MM.1S (cell line): ENCODE results near the gene JMJD6.

ENCODE experiments used
- DNase-seq: peaks from one replicate; pipeline ENCODE4 v3.0.0-alpha.2; 2015
- H2AFZ ChIP-seq: fragments of 300-600 bp; sonication (generic); 2 replicates; pipeline ENCODE4 v1.6.0; 2016; ENCODE audit warnings: antibody characterized with exemption, low read length
- H3F3A ChIP-seq: fragments of 300-600 bp; sonication (generic); 2 replicates; pipeline ENCODE4 v1.6.1; 2016; ENCODE audit warnings: mild to moderate bottlenecking, antibody characterized with exemption, low read length, moderate library complexity, mixed read lengths; ENCODE audit not compliant: insufficient read depth
- H3K27ac ChIP-seq: fragments of 300-600 bp; sonication (generic); 2 replicates; pipeline ENCODE4 v1.5.1; 2016; ENCODE audit warnings: mild to moderate bottlenecking, low read length
- H3K27me3 ChIP-seq: fragments of 300-600 bp; sonication (generic); replicated peaks from 2 replicates; pipeline ENCODE4 v1.6.0; 2016; ENCODE audit warnings: low read length; ENCODE audit not compliant: insufficient read depth
- H3K36me3 ChIP-seq: fragments of 300-600 bp; sonication (generic); replicated peaks from 2 replicates; pipeline ENCODE4 v1.6.1; 2016; ENCODE audit warnings: mild to moderate bottlenecking, low read length, mixed read lengths; ENCODE audit not compliant: insufficient read depth
- H3K4me1 ChIP-seq: fragments of 300-600 bp; sonication (generic); 2 replicates; pipeline ENCODE4 v1.6.1; 2016; ENCODE audit warnings: low read length, mixed read lengths
- H3K4me2 ChIP-seq: fragments of 300-600 bp; sonication (generic); 2 replicates; pipeline ENCODE4 v1.6.0; 2016; ENCODE audit warnings: low read depth, low read length
- H3K4me3 ChIP-seq: fragments of 300-600 bp; sonication (generic); 2 replicates; pipeline ENCODE4 v1.5.1; 2016; ENCODE audit warnings: low read length, mixed read lengths
- H3K79me2 ChIP-seq: fragments of 300-600 bp; sonication (generic); 2 replicates; pipeline ENCODE4 v1.6.1; 2016; ENCODE audit warnings: mixed run types, low read length, mixed read lengths
- H3K9ac ChIP-seq: fragments of 300-600 bp; sonication (generic); 2 replicates; pipeline ENCODE4 v1.6.1; 2016; ENCODE audit warnings: low read length, mixed read lengths
- H3K9me2 ChIP-seq: fragments of 300-600 bp; sonication (generic); replicated peaks from 2 replicates; pipeline ENCODE4 v1.6.1; 2016; ENCODE audit warnings: mild to moderate bottlenecking, low read length, mixed read lengths; ENCODE audit not compliant: insufficient read depth
- H3K9me3 ChIP-seq: fragments of 300-600 bp; sonication (generic); replicated peaks from 2 replicates; pipeline ENCODE4 v1.6.1; 2016; ENCODE audit warnings: mild to moderate bottlenecking, low read length, mixed read lengths; ENCODE audit not compliant: insufficient read depth
- H4K20me1 ChIP-seq: fragments of 300-600 bp; sonication (generic); 2 replicates; pipeline ENCODE4 v1.6.1; 2016; ENCODE audit warnings: mild to moderate bottlenecking, low read length, moderate library complexity, mixed read lengths; ENCODE audit not compliant: insufficient read depth
- EZH2 ChIP-seq: fragments of 300-600 bp; sonication (generic); optimal IDR thresholded peaks from 2 replicates; pipeline ENCODE3; 2017; ENCODE audit warnings: low read depth, mild to moderate bottlenecking, antibody characterized with exemption, low read length, mixed read lengths
- EZH2phosphoT487 ChIP-seq: fragments of 300-600 bp; sonication (generic); IDR thresholded peaks from 2 replicates; pipeline ENCODE4 v1.6.1; 2018; ENCODE audit warnings: antibody characterized with exemption, low read length
- TF ChIP-seq, protein P1 (sequence below): fragments of 300-600 bp; sonication (generic); IDR thresholded peaks from 2 replicates; pipeline ENCODE4 v1.5.1; 2016; ENCODE audit warnings: antibody characterized with exemption, low read length, mixed read lengths

JMJD6 gene

DNA sequence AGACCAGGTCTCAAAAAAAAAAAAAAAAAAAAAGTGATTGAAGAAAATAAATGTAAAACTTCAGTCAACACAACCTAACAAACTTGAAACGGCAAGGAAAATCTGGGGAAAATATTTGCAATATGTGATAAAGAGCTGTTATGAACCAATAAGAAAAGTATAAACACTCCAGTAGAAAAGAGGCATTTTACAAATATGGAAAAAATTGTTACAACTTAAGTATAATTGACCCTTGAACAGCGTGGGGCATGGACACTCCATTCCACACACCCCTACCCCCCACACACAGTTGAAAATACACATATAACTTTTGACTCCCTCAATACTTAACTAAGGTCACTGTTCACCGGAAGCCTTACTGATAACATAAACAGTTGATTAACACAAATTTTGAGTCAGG is 32.2 kb upstream of the JMJD6 start:
- H3F3A ChIP-seq: no peaks in the 10 kb centered on the region
- DNase-seq: no peak
- H3K4me1 ChIP-seq: peaks cover 2% of the 10 kb centered on the region; the same call in 1 of the 2 replicates
- no peak overlapping the region for H2AFZ ChIP-seq
- no peaks in the 10 kb centered on the region for H3K9me2 ChIP-seq
- no peaks in the 10 kb centered on the region for H4K20me1 ChIP-seq
- no peaks in the 10 kb centered on the region for H3K9me3 ChIP-seq
- no peaks in the 10 kb centered on the region for H3K27me3 ChIP-seq
- TF ChIP-seq EZH2phosphoT487: no peak
- TF ChIP-seq EZH2: no peak
- TF ChIP-seq, protein P1, sequence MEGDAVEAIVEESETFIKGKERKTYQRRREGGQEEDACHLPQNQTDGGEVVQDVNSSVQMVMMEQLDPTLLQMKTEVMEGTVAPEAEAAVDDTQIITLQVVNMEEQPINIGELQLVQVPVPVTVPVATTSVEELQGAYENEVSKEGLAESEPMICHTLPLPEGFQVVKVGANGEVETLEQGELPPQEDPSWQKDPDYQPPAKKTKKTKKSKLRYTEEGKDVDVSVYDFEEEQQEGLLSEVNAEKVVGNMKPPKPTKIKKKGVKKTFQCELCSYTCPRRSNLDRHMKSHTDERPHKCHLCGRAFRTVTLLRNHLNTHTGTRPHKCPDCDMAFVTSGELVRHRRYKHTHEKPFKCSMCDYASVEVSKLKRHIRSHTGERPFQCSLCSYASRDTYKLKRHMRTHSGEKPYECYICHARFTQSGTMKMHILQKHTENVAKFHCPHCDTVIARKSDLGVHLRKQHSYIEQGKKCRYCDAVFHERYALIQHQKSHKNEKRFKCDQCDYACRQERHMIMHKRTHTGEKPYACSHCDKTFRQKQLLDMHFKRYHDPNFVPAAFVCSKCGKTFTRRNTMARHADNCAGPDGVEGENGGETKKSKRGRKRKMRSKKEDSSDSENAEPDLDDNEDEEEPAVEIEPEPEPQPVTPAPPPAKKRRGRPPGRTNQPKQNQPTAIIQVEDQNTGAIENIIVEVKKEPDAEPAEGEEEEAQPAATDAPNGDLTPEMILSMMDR: no peak
- no peak overlapping the region for H3K4me3 ChIP-seq
- H3K36me3 ChIP-seq: peaks cover 3% of the 10 kb centered on the region; the same call in 1 of the 2 replicates
- H3K27ac ChIP-seq: no peak overlapping the region
- H3K9ac ChIP-seq: no peak overlapping the region
- no peak overlapping the region for H3K4me2 ChIP-seq
- no peaks in the 10 kb centered on the region for H3K79me2 ChIP-seq

GRCh38 chr17:76757256-76757655 is 30.9 kb upstream of the JMJD6 start:
- no peaks in the 10 kb centered on the region for H4K20me1 ChIP-seq
- no peaks in the 10 kb centered on the region for H3K79me2 ChIP-seq
- H3K9me2 ChIP-seq: no peaks in the 10 kb centered on the region
- H3F3A ChIP-seq: no peaks in the 10 kb centered on the region
- peaks cover 3% of the 10 kb centered on the region; the same call in 1 of the 2 replicates for H3K36me3 ChIP-seq
- TF ChIP-seq EZH2 (no peak), EZH2phosphoT487 (no peak)
- TF ChIP-seq, protein P1: no peak
- H3K4me3 ChIP-seq: no peak overlapping the region
- H3K27me3 ChIP-seq: no peaks in the 10 kb centered on the region
- H3K4me1 ChIP-seq: peaks cover 9% of the 10 kb centered on the region
- no peak overlapping the region for H3K4me2 ChIP-seq
- no peak for DNase-seq
- no peak overlapping the region for H3K27ac ChIP-seq
- no peak overlapping the region for H3K9ac ChIP-seq
- no peak overlapping the region for H2AFZ ChIP-seq
- no peaks in the 10 kb centered on the region for H3K9me3 ChIP-seq

DNA sequence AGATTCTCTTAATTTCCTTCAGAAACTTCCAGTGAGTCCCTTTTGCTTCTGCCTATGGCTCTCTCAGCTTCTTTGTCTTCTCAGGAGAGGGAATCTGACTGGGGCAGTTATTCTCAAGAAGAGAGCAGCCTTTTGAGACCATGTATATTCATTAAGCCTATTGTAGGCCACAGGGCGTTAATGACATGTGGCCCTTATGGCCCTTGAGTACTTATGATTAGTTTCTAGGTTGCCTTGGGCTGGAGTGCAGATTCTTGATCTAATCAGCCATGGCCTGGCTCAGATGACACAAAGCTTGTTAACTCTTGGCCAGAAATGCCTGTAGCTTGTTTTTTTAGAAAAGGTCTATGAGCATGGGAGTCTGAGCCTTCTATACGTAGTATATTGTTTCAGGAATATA is 28.9 kb upstream of the JMJD6 start:
- Histone ChIP-seq H3K9me2 (no peaks in the 10 kb centered on the region), H3K27me3 (no peaks in the 10 kb centered on the region), H4K20me1 (no peaks in the 10 kb centered on the region), H3K4me3 (no peak overlapping the region), H3K9me3 (no peaks in the 10 kb centered on the region), H3K27ac (no peak overlapping the region), H3K9ac (no peak overlapping the region), H3K4me2 (no peak overlapping the region), H3K36me3 (peaks cover 3% of the 10 kb centered on the region; the same call in 1 of the 2 replicates), H2AFZ (no peak overlapping the region), H3K79me2 (no peaks in the 10 kb centered on the region), H3F3A (no peaks in the 10 kb centered on the region), H3K4me1 (peaks cover 9% of the 10 kb centered on the region)
- TF ChIP-seq, protein P1: no peak
- TF ChIP-seq EZH2phosphoT487 (no peak), EZH2 (no peak)
- DNase-seq: no peak
